GM06990 (cell line): ENCODE data around the gene TMEM69.
"Not testable (repeated sequence)": the region's sequence is repeated elsewhere in the genome, so short reads cannot be mapped to it uniquely, and the experiment has no call there.

Experiments
- DNase-seq: peaks from one replicate; pipeline ENCODE4 v3.0.0-alpha.2; 2011; ENCODE audit not compliant: insufficient read length; ENCODE audit errors: extremely low read depth
- H3K27me3 ChIP-seq: replicated peaks from 2 replicates; pipeline ENCODE4 v1.6.0; 2011; ENCODE audit warnings: low read length; ENCODE audit not compliant: control insufficient read depth, insufficient read depth
- H3K36me3 ChIP-seq: 2 replicates; pipeline ENCODE4 v1.5.1; 2011; ENCODE audit warnings: low read length; ENCODE audit not compliant: control insufficient read depth, insufficient read depth
- H3K4me3 ChIP-seq: replicated peaks from 2 replicates; pipeline ENCODE4 v1.5.1; 2011; ENCODE audit warnings: low read depth, mild to moderate bottlenecking, control low read depth, low read length
- TF ChIP-seq, protein P1 (sequence below): IDR thresholded peaks from 2 replicates; pipeline ENCODE4 v1.5.1; 2011; ENCODE audit warnings: low read length, control low read depth, mild to moderate bottlenecking, inconsistent platforms; ENCODE audit not compliant: insufficient read depth, poor library complexity, severe bottlenecking

The TMEM69 gene

GRCh38 chr1:45716700-45717099 is 28.7 kb downstream of the TMEM69 start:
- H3K27me3 ChIP-seq: no peaks in the 10 kb centered on the region
- H3K36me3 ChIP-seq: no peaks in the 10 kb centered on the region
- no peak for DNase-seq
- TF ChIP-seq, protein P1, sequence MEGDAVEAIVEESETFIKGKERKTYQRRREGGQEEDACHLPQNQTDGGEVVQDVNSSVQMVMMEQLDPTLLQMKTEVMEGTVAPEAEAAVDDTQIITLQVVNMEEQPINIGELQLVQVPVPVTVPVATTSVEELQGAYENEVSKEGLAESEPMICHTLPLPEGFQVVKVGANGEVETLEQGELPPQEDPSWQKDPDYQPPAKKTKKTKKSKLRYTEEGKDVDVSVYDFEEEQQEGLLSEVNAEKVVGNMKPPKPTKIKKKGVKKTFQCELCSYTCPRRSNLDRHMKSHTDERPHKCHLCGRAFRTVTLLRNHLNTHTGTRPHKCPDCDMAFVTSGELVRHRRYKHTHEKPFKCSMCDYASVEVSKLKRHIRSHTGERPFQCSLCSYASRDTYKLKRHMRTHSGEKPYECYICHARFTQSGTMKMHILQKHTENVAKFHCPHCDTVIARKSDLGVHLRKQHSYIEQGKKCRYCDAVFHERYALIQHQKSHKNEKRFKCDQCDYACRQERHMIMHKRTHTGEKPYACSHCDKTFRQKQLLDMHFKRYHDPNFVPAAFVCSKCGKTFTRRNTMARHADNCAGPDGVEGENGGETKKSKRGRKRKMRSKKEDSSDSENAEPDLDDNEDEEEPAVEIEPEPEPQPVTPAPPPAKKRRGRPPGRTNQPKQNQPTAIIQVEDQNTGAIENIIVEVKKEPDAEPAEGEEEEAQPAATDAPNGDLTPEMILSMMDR: no peak
- no peak overlapping the region for H3K4me3 ChIP-seq

DNA sequence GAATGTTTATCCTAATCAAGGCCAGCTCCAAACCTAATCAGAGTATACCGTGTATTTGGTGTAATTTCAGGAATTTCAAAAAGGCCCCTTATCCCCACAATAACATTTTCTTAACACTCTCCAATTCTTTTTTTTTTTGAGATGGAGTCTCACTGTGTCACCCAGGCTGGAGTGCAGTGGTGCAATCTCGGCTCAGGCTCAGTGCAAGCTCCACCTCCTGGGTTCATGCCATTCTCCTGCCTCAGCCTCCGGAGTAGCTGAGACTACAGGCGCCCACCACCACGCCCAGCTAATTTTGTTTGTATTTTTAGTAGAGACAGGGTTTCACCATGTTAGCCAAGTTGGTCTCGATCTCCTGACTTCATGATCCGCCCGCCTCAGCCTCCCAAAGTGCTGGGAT is 29.4 kb downstream of the TMEM69 start:
- H3K4me3 ChIP-seq, H3K27me3 ChIP-seq, H3K36me3 ChIP-seq, DNase-seq: not testable (repeated sequence)

DNA sequence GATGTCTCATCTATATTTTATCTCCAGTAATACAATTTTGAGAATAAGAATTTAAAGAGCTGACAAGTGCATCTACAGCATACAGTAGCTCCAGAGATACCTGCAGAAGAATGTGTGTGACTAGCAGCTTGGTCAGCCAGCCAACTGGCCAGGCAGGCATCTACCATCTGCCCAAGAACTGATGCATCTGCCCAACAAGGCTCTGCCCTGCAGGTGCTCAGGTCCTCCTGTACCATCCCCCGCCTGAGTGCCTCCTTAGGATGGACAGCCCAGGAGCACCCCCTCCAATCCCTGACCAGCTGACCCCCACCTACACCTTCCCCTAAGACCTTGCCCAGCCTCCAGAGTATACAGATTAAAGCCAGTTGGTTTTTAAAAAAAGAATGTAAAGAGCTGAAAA is 30.3 kb downstream of the TMEM69 start:
- TF ChIP-seq, protein P1: no peak
- no peak for DNase-seq
- Histone ChIP-seq H3K27me3 (no peaks in the 10 kb centered on the region), H3K36me3 (no peaks in the 10 kb centered on the region), H3K4me3 (no peak overlapping the region)

DNA sequence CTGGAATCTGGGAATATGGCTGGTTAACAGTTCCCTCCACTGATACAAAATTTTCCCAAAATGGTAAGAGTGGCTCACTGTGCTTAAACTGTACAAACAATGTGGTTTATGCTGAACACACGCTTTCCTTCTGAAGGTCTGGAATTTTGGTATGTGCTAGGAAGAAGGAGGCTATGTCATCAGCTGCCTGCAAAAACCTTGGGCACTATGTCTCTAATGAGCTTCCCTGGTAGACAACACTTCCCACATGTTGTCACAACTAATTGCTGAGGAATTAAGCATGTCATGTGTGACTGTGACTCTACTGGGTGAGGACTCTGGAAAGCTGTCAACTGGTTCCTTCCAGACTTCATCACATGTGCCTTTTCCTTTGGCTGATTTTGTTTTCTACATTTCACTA is 33.2 kb downstream of the TMEM69 start:
- no peak for DNase-seq
- Histone ChIP-seq H3K4me3 (no peak overlapping the region), H3K27me3 (no peaks in the 10 kb centered on the region), H3K36me3 (no peaks in the 10 kb centered on the region)
- TF ChIP-seq, protein P1: no peak

GRCh38 chr1:45722809-45723208 is 34.8 kb downstream of the TMEM69 start:
- Histone ChIP-seq H3K36me3 (no peaks in the 10 kb centered on the region), H3K27me3 (no peaks in the 10 kb centered on the region), H3K4me3 (no peak overlapping the region)
- no peak for DNase-seq
- TF ChIP-seq, protein P1: no peak

DNA sequence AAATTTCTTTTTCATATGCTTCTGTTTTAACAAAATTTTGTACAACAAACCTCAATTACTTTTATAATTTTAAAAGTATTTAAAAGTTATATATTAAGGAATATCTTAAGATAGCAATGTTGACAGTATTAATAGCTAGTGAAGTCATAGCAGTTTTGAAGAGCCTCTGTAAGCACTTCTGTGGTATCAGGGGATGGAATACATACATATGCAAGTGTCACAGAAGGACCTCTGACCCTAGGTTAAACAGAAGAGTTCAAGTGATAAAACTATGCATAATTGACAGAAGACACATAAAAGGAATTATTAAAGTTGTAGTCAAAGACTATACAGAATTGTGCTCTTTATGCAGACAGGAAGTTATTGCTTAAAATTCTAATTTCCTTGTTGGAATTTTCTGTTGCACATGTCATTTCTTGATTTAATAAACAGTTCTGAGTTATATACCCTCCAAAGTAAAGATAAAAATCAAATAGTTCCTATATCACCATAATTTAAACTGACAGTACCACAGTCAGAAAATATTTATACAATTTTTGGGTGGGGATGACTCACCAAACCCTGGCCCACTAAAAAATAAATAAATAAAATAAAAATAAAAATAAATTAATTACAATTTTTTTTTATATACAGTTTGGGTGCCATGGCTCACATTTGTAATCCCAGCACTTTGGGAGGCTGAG is 35.4 kb downstream of the TMEM69 start:
- no peaks in the 10 kb centered on the region for H3K27me3 ChIP-seq
- TF ChIP-seq, protein P1: no peak

GRCh38 chr1:45726007-45726406 is 38.0 kb downstream of the TMEM69 start:
- not testable (repeated sequence) for DNase-seq, H3K4me3 ChIP-seq, H3K27me3 ChIP-seq, H3K36me3 ChIP-seq

More for the DNA sequence above, 35.4 kb downstream of the TMEM69 start:
- Histone ChIP-seq H3K4me3 (no peak overlapping the region), H3K36me3 (no peaks in the 10 kb centered on the region)
- DNase-seq: no peak
